ENCODE measurements around the gene RASGRP3.

DNA sequence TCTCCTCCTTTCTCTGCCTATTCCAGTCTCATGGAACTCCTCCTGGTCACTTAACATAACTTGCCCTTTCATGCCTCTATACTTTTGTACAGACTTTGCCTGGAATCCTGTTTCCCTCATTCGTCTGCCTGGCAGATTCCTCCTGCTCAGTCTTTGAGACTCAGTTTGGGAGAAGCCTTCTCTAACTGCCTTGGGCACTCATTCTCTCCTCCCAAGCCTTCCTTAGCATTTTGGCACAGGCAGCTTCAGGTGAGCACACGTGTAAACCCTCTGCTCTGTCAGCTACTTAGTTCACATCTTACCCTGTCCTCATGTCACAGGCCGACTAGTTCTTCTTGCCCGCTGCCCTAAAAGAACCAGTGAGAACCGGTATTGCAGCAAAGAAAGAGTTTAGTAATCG lies 128.6 kb downstream of the RASGRP3 start:
- TF ChIP-seq, protein P1, sequence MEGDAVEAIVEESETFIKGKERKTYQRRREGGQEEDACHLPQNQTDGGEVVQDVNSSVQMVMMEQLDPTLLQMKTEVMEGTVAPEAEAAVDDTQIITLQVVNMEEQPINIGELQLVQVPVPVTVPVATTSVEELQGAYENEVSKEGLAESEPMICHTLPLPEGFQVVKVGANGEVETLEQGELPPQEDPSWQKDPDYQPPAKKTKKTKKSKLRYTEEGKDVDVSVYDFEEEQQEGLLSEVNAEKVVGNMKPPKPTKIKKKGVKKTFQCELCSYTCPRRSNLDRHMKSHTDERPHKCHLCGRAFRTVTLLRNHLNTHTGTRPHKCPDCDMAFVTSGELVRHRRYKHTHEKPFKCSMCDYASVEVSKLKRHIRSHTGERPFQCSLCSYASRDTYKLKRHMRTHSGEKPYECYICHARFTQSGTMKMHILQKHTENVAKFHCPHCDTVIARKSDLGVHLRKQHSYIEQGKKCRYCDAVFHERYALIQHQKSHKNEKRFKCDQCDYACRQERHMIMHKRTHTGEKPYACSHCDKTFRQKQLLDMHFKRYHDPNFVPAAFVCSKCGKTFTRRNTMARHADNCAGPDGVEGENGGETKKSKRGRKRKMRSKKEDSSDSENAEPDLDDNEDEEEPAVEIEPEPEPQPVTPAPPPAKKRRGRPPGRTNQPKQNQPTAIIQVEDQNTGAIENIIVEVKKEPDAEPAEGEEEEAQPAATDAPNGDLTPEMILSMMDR (IDR thresholded peaks at IDR 0.05): no peak
- no peak for TF ChIP-seq POLR2A (IDR thresholded peaks at IDR 0.05)
